GM21515 (cell line): ENCODE data around the gene PADI3.
"Not testable (repeated sequence)": the region's sequence is repeated elsewhere in the genome, so short reads cannot be mapped to it uniquely, and the experiment has no call there.

Source experiments
- ATAC-seq: cut with Tn5 transposase; IDR thresholded peaks from one replicate; pipeline ENCODE4 v1.9.1; 2021; ENCODE audit not compliant: unreplicated experiment

The PADI3 gene

DNA sequence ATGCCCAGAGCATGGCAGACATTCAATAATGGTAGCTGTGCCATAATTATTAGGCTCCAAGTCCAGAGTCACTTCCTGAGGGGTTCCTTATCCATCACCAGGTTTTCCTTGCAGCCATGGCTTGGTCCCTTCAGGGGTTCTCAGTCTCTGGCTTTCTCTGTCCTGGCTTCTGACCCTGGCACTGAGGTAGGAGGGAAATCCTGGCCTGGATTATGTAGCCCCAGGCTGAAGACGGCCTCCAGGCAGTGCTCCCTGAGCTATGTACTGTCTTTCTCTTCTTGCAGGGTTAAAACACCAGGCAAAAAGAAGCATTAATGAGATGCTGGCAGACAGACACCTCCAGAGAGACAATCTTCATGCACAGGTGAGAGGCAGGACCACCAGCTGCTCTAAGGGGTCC lies 9.5 kb upstream of the PADI3 start:
- no peak for ATAC-seq

DNA sequence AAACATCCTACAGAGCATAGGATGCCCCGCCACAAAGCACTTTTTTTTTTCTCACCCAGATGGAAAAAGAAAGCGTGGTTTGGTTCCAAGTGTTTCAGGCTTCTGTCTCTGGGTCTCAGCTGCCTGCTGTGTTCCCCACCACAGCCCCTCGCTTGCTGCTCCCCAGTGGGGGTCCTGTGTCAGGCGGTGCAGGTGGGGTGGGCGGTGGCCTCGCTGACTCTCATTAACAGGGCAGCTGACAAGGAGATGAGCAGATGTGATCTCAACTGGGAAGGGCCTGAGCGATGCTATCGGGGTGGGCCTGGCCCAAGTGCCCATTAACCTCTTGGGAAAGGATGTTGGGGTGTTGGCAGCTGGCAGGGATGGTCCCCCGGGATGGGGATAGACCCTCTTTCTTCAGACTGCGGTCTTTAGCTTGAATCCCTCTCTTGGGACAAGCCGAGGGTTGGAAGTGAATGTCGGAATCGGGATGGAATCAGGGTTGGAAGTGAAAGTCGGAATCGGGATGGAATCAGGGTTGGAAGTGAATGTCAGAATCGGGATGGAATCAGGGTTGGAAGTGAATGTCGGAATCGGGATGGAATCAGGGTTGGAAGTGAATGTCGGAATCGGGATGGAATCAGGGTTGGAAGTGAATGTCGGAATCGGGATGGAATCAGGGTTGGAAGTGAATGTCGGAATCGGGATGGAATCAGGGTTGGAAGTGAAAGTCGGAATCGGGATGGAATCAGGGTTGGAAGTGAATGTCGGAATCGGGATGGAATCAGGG lies 7.7 kb upstream of the PADI3 start:
- not testable (repeated sequence) for ATAC-seq

DNA sequence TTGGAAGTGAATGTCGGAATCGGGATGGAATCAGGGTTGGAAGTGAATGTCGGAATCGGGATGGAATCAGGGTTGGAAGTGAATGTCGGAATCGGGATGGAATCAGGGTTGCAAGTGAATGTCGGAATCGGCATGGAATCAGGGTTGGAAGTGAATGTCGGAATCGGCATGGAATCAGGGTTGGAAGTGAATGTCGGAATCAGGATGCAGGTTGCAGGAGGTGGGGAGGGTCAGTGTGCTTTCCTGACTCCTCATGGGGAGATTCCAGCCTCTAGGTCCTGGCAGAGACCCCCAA lies 7.2 kb upstream of the PADI3 start:
- ATAC-seq: not testable (repeated sequence)

DNA sequence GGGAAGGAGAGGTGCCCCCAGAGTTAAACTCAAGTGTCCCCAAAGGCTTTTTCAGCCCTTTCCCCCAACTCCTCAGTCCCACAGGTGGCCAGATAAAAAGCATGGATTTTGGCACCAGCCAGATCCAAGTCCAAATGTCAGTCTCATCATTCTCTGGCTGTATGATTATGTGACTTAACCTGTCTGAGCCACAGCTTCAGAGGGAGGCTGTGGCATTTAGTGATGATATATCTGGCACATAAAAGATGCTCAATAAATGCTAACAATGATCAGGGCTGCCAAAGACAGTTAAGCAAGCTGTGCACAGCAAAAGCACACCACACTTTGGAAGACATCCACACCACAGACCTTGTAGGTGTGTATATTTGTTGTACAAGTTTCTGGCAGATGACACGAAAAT lies 5.6 kb upstream of the PADI3 start:
- ATAC-seq: no peak

DNA sequence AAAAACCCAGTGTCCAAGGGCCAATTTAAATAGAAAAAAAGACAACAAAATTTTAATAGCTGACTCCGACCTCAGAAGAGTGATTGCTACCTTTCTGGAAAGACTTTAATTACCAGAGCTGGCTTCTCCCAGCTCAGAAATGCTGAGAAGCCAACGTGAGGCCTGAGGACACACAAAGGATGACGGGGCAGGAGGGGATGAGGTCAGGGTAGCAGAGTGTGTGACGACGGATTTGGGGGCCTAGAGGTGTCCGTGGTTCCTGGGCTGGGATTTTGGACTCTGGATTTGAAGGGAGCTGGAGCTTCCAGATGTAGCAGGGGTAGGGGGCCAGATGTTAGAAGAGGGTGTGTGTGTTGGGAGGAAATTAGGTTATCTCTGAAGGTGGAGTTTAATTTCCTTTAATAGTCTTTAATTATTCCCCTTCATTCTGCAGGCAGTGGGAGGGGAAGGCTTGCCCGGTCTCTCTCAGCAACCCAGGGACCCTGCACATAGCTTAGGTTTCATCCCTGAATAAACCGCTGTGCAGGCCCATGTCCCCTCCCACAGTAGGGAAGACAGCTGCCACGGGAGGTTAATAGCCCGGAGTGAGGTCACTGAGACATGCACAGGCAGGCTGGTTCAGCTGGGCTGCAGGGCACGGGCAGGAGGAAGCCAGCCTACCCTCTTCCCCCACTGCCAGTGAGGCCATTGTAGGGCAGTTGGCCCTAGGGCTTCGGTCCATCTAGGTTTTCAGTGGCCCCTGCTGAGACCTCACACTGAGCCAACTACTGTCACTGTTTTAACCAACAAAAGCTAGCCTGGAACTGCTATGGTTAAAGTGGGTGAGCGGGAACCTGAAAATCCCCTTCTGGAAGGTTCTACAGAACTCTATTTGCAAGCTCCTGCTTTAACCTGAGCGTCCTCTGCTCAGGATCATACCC lies 3.8 kb upstream of the PADI3 start:
- no peak for ATAC-seq

DNA sequence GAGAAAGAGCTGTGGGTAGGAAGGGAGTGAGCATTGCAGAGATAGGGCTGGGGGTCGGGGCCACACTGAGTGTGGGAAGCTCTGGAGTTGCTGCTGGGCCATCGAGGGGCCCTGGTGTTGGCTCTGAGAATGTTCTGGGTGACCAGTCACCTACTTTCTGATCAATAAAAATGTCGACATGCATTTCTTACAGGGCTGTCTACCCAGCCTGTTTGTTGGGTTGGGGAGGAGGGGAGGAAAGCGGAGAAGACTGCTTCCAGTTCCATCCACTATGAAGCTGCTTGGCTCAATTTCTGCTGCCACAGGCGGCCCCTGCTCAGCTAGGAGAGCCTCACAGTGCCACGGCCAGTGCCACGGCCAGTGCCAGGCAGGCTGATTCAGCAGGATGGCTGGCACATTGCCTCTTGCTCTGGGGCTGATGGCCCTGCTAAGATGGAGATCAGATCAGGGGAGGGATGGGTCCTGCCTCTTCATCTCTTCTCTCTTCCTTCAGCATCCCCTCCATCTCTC lies 3.0 kb upstream of the PADI3 start:
- ATAC-seq: no peak

DNA sequence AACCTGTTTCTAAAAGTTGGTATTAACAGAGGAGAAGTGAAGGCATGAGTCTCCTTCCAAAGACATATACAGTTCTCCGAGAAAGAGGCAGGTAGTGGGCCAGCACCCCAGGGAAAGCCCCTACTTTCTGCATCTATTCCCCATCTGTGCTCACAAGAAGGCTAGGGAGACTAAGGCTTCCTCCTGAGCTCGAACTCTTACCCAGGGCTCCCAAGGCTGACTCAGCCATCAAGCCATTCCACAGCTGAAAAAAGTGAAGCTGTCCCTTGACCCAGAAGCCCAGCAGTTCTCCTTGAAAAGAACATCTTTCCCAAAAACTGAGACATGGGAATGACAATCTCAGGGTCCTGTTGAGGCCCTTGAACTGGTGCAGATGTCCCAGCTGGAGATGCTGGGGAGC lies 1.9 kb upstream of the PADI3 start:
- no peak for ATAC-seq

DNA sequence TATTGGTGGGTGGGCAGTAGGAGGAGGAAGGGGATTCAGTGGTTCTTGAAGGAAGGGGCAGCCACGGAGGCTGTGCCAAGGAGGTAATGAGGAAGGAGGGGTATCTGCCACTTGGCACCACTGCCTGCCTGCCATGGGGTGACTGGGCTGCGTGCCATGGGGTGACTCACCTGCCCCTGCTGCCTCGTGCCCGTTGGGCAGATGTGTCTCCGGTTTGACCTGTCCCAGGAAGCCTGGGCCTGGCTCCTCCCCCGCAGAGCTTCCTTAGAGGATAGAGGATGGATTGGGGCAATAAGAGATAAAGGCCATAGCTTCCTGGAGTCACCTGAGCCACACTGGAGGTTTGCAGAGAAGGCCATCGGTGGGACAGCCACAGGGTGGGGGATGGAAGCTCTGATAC lies 1.7 kb downstream of the PADI3 start:
- no peak for ATAC-seq

DNA sequence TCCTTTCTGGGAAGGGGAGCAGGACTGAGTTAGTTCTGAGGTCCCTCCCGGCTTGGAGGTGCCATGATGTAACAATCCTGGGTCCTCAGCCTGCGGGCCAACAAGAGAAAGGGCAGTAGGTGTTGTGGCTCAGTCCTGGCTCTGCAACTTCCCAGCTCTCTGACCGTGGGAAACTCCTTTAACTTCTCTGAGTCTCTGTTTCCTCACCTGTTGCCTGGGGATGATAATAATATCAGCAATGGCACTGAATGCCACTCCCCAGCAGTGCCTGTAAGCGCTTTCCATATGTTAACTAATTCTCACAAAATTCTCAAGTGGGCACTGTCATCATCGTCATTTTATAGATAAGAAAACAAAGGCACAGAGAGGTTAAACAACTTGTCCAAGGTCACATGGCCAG lies 2.3 kb downstream of the PADI3 start:
- ATAC-seq: no peak

DNA sequence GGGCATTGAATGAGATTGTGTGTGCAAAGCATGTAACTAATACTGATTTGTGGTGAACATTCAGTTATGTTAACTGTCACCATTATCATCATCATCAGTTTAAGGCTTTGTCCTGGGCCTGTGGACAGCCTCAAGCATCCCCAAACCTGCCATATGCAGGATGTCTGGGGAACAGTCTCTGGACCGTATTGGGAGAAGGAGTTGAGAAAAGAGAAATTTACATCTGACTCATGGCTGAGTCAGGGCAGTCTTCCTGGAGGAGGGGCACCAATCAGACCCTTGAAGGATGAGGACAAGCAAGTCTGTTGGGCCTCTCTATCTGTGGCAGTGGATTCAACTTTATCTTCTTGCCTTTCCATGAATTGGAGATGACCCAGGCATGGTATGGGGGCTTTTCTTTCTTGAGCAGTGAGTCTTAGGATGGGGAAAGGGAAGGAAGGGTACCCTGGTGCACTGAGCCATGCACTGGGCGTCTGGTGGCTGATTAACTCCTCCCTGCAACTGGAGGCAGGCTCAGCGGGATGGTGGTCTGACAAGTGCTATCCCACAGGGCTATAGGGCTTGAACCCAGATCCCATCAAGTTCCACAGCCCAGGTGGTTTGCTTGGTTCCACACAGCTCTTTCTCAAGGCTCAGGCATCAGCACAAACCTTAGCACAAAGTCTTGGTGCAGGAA lies 2.9 kb downstream of the PADI3 start:
- ATAC-seq: no peak

DNA sequence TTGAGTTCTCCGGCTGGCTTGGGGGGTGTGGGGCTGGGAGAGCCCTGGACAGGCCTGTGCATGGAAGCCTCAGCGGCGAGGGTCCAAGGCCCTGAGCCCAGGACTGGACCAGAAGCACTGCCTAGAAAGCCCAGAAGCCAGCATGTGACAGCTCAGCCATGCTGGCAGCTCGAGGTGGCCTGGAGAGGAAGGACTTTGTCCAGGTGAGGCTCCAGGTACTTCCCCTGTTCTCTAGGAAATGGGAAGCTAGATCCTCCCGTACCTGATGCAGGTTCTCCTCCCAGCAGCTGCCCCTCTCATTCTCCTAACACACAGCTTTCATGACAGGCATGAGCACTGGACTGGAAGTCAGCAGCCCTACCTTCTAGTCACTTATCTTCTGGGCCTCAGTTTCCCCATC lies 6.4 kb downstream of the PADI3 start:
- ATAC-seq: no peak

DNA sequence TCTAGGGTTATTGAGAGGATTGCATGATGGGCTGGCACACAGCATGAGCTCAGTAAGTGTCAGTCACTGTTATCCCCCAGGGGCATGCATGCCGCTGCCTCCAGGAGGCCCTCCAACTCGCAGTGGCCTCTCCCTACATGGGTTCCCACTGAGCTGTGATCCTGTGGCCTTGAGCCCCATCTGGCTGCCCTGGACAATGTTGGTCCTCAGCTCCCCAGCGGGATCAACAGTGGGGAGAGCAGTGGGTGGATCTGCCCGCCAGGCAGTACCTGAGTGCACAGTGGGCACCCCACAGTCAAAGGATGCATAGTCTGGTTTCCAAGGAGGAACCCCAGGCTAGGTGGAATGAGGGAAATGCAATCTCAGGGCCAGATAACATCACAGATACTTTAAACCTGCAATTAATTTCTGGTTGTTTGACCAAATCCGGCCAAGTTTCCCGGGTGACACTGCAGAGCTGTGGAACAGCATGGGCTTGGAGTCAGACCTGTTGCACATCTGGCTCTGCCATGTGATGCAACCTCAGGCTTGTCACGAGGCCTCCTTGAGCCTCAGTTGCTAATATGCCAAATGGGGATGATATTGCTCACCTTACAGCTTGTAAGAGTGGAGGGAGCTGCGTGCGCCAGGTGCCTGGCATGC lies 9.3 kb downstream of the PADI3 start:
- ATAC-seq: no peak

DNA sequence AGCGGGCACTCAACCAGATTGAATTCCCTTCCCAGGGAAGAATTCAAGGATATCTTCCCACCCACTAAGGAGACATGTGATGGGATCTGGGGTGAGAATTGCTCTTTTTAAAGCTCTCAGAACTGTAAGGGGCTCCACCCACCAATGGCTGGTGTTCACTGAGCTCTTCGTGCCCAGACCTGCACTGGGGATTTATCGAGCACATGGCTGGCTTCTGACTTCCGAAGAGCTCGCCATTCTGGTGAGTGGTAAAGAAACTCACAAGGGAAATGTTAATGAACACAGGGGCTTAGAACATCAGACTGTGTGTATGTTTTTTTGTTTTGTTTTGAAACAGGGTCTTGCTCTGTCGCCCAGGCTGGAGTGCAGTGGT lies 9.8 kb downstream of the PADI3 start:
- ATAC-seq: no peak

DNA sequence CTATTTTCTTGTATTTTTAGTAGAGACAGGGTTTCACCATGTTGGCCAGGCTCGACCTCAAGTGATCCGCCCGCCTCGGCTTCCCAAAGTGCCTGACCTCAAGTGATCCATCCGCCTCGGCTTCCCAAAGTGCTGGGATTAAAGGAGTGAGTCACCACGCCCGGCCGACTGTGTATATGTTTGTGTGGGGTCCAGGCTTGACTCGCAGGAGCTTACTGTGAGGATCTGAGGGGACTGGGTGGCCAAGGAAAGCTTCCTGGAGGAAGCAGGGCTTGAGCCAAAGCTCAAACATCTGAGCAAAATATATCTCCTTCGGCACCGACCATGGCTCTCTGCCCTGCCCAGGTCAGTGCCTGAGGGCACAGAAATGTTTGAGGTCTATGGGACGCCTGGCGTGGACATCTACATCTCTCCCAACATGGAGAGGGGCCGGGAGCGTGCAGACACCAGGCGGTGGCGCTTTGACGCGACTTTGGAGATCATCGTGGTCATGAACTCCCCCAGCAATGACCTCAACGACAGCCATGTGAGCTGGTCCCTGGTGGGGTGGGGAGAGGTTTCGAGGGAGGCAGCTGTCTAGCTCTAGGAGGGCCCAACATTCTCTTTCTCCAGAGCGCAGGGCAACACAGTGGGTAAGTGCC lies 10.5 kb downstream of the PADI3 start:
- ATAC-seq: no peak

DNA sequence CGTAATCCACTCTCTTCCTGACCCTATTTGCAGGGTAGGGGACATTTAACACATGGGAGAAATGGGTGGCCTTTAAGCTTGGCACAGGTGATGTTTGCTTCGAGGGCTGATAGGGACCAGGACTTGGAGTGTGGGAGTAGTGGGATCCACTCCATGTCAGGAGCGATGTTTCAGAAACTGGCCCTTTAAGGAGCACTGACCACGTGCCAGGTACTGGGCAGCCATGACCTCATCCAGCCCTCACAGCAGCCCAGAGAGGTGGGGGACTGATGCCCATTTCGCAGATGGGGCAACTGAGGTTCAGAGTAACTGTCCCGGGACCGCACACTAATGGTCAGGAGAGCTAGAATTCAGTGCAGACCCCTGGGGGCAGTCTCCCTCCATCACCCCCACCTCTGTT lies 11.4 kb downstream of the PADI3 start:
- no peak for ATAC-seq

DNA sequence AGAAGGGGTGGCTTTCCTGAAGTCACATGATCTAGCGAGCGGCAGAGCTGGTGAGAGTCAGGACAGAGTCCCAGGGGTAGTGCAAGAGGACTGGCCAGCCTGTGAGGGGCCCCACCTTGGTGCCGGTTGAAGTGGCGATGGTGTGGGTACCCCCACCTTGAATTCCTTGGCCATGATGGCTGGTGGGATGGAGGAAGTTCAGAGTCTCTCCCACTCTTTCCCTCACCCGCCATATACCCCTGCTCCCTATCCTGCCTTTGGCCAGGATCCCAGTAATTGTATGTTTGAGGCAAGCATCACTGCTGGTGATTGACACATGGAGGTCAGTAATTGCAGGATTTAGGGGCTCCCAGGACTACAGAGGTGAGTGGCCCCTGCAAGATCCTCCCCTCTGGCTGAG lies 11.8 kb downstream of the PADI3 start:
- no peak for ATAC-seq

DNA sequence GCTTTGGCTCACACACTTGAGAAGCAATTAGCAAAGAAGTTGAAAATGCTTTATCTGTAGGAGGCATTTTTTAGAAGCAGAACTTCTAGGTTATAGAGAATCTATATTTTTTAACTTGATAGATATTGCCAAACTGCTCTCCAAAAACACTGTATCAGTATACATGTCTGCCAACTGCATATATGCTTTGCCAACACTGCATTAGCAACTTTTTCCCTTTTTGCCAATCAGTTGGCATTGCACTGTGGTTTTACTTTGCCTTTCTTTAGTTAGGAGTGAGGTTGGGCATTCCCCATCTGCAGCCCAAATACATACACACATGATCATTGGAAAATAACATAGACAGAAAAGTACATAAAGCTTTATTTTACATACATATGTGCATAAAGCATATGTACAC lies 15.0 kb downstream of the PADI3 start:
- no peak for ATAC-seq

DNA sequence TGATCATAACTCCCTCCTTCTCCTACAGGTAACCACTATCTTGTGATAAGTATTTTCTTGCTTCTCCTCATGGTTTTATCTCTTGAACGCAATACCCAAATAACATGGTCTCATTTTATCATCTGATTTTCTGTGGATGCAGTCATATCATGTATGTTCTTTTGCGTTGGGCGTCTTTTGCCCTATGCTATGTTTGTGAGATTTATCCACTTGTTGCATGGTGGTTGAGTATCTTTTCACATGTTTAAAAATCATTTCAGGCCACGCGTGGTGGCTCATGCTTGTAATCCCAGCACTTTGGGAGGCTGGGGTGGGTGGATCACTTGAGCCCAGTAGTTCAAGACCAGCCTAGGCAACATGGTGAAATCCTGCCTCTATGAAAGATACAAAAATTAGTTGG lies 15.6 kb downstream of the PADI3 start:
- ATAC-seq: no peak

DNA sequence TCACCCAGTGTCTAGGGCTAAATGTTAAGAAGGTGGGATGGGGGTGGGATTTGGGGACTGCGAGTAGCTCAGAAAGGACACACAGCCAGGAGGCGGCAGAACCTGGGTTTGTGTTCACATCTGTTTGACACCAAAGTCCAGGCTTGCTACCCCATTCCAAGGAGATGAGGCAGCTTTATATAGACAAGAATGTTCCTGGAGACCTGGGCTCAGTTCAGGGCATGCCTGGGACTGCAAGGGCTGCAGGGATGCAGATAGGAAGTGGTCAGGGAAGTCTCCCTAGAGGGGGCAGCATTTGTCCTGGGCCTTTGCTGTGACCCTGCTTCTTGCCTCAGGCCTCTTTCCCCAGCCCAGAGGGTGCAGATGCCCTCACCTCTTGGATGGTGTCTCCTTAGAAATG lies 16.3 kb downstream of the PADI3 start:
- ATAC-seq: no peak

DNA sequence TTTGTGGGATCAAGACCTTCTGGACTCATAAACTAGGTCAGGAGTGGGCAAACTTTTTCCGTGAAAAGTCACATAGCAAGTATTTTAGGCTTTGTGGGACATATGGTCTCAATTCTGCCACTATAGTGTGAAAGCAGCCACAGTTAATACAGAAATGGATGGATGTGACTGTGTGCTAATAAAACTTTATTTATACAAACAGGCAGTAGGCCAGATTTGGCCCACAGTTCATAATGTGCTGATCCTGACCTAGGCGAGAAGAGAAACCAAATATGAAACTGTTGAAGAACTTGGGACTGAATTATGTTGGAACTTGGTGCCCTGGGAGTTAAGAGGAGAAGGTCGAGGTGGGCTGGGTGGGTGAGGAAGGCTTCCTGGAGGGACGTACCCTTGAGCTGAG lies 17.1 kb downstream of the PADI3 start:
- no peak for ATAC-seq
